Measurements from ENCODE around the gene B4GALT4.
"Not testable (repeated sequence)": the region's sequence is repeated elsewhere in the genome, so short reads cannot be mapped to it uniquely, and the experiment has no call there.

Gene B4GALT4

DNA sequence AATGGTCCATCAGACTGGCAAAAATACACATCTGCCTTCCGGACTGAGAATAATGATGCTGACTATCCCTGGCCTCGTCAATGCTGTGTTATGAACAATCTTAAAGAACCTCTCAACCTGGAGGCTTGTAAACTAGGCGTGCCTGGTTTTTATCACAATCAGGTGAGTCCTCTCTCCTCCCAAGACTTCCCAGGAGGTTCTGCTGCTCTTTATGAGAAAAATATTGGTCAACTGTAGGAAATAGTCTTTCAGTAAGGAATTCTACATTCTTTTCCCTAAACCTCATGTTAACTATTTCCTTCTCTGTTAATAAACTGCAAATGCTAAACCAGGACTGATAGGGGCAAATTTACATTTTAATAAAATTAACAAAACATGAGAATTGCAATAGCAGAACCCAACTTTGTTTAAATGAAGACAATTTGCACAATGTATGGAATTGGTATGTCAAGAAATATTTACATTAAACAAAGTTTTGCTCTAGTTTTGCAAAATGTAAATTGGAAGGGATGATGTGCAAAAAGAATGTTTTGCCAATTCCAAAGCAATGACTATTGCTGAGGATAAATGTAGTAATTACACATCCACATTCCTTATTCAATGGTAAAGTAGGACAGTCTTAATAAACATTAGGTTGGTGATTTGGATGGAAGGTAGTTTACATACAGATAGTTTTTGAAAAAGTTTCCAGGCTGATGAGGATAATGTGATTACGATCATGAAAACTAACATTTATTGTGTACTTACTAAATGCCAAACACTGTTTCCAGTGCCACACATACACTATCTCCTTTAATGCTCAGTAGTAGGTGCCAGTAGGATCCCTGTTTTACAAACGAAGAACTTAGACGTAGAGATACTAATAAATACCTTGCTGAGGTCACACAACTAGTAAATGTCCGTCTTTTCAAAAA lies 46.2 kb downstream of the B4GALT4 start:
- DNase-seq = no peak

DNA sequence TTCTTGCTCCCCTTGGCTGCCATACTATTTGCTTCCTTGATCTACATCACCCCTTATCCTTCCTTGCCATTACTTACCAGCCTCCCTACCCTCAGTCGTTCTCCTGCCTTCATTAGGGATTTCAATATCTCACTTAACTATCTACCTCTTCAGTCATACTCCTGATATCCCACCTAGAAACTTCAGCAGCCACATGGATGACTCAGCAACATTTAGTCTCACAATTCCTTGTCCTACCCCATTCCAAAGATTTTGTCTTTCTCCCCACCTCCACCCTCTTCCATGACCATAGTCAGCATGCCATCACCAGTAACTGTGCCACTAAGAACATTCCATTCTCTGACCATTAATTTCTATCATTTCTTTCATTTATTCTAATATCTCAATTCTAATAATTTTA lies 48.9 kb downstream of the B4GALT4 start:
- no peak for DNase-seq

DNA sequence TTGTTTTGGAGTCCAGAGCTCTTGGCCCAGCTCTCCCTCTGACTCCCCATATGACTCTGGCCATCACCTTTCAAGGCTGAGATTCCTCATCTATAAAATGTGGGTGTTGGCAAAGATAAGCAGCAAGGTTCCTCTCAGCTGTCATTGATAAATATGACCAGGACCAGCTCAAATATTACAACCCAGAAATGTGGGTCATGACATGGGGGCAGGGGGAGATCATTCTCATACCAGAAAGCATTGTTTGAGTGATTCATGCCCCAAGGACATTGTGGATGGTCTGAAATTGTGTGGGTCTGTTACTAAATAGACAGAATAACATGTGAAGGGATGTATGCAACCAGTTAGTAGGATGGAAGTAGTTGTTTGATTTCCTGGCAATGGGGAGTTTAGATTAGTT lies 53.4 kb downstream of the B4GALT4 start:
- DNase-seq = no peak

DNA sequence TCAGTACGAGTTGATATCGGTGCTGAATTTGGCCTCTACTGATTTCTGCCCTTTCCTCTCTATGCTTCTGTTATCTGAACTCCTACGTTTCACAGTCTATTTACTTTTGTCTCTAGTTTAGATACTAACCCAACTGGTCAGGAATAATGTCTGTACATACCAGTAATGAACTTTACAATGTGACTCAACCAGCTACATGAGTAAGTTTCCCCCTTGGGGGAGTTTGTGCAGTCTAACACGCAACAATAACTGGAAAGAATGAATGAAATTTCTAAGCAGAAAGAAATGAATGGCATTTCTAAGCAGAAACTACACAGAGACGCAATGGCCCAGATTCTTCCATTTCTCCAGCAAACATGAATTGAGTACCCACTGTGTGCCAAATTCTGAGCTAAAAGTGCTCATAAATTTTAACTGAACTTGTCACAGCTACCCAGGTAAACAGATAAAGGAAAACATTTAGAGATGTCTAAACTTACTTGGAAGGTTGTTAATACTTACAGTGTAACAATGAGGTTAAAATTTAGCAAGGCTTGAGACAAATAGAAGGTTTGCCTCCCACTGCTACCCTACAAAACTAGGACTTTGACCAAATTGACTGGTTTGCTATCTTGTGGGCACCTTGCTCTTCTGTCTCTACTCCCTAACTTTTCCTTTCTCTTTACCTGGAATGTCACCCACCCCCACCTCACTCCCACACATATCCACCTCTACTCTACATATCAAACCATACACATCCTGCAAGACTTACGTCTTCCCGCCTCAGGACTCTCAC lies 55.7 kb downstream of the B4GALT4 start:
- DNase-seq = no peak

DNA sequence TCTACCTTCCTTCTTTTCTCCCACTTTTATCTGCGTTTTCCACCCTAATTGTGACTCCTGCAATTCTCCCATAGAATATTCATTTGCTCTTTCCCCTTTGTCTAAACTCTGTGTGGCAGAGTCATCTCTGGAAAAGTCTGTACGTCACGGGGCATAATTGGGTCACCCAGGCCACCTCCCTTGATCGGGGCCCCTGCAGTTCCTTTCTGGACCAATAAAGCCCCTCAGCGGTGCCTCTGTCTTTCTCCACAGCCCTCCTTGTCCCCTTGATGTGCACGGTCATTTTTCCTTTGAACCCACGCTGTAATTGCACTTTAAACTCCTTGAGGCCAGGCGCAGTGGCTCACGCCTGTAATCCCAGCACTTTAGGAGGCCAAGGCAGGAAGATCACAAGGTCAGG lies 56.6 kb downstream of the B4GALT4 start:
- no peak for DNase-seq

DNA sequence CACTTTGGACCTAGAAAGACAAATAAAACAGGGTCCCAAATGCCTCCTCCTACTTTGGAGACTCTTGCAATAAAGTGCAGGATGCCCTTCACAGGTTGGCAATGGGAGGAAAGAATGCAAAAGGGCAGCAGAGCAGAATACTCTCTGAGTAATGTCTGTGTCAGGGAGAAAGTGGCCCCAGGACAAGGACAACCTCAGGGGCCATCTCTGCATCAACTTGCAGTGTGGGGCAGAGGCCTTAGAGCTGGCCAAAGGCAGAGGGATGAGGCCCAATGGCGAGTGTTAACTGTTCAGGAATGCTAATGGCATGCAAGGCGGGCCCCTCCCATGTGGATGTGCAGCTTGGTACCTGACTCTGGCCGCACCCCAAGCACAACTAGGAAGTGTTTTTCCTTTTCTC lies 58.9 kb downstream of the B4GALT4 start:
- DNase-seq = no peak

DNA sequence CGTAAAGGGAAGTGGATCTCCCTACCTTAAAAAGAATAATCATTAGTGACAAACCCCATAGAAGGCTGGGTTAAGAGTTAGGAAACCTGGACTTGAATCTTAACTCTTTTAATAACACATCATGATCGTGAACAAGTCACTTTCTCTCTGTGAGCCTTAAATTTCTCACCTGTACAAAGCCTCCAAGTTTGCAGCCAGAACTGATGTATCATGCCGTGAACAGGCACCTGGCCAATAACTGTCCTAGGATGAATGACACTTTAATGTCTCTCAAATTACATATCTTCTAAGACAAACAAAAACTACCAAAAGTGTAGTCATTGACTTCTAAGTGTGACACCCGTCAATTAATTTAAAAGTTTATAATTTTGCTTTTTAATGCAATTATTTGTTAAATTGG lies 63.4 kb downstream of the B4GALT4 start:
- DNase-seq = no peak

DNA sequence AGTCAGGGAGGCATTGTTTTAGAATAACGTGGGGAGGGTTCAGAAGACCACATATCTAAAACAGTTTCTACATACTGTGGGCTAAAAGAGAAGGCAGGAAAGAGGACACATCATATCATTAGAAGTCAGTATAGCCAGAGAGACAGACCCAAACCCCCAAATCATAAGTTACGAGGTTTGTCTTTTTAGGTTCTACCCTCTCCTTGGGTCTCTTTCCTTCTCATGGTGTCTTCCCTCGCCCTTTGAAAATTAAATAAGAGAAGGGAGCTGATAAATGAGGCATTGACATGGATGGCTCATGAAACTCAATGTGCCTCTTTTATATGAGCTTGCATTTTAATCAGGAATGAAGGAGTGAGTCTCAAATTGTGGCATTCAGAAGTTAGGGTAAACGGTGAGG lies 63.9 kb downstream of the B4GALT4 start:
- DNase-seq = no peak

DNA sequence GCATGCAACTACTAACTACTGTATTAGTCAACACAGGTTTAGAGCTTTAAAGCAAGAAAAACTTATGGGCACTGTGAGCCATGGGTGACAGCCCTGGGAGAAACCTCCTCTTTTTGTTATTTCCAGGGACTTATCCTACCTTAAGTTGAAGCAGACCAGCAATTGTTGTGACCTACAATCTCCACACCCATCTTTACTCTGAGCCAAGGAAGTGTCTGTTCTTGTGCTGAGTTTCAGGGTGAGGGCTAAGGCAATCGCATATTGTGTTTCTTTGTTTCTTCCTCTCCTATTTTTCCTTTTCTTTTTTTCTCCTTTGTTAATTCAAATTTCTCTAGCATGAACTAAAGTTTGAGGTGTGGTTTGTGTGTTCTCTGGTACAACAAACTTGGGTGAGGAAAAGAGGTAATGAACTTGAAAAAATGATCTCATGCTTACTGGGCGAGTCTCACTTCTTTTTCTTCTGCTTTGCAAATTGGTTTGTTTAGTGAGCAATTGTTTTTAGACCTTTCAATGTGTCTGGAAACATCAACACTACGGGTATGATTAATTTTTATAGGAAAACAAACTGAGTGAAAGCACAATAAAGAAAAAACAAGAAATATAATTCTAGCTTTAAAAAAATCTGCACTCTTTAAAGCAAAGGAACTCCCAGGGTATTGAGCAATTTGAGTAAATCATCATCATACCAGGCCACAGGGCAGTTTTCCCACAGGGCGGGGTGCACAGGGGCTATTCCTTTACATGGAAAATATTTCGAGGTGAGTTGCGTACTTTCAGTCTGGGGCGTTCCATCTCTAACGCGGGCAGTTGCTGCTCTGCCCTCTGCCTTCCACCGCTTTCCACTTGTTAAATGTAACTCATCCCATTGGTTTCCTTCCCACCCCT lies 64.6 kb downstream of the B4GALT4 start:
- DNase-seq = no peak

DNA sequence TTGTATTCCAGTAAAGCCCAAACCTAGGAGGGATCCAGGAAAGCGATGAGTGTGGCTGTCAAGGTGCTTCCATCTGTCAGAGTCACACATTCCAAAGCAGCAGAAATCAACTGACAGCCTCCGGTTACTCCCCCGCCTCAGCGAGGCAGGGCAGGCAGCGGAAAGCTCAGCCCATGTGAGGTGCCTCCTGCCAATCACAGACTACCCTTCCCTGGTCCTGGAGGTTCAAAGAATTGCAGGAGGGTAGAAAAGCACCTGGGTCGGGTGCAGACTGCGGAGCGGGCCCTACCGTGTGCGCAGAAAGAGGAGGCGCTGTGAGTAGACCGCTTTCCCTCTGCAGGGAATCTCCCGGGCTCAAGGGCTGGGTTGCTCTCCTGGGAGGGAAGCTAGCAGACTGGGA lies 67.4 kb downstream of the B4GALT4 start, which contains the start of gene UPK1B:
UPK1B (plus strand) TSS at position 274 of the 400 bp plus-strand sequence. CDS start 13,144 bp downstream, outside the sequence.
- DNase-seq = no peak

DNA sequence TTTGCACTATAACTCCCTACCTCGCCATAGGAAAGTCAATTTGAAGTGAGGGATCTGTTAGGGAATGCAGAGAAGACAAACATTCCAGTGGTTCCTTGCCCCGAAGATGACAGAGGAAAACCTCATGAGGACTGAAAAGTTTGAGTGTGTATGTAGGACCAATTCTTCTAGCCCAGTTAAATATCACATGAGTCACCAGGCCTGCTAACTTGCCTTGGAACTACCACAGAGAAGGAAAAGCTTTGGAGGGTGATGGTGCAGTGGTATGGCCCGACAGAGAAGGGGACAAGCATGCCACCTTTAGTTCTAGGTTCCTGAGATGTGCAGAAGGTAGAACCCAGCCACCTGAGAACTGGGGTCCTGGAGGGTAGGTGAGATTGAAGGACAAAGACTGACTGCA lies 69.9 kb downstream of the B4GALT4 start:
- DNase-seq = no peak

DNA sequence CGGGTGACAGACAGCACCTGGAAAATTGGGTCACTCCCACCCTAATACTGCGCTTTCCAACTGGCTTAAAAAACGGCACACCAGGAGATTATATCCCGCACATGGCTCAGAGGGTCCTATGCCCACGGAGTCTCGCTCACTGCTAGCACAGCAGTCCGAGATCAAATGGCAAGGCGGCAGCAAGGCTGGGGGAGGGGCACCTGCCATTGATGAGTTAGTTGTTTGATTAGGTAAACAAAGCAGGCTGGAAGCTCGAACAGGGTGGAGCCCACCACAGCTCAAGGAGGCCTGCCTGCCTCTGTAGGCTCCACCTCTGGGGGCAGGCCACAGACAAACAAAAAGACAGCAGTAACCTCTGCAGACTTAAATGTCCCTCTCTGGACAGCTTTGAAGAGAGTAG lies 75.9 kb downstream of the B4GALT4 start:
- not testable (repeated sequence) for DNase-seq

Measured in NCI-H510A treated with DMSO at 0.1 percent for 48 hours (cell line).